ENCODE measurements around the gene TBKBP1.

DNA sequence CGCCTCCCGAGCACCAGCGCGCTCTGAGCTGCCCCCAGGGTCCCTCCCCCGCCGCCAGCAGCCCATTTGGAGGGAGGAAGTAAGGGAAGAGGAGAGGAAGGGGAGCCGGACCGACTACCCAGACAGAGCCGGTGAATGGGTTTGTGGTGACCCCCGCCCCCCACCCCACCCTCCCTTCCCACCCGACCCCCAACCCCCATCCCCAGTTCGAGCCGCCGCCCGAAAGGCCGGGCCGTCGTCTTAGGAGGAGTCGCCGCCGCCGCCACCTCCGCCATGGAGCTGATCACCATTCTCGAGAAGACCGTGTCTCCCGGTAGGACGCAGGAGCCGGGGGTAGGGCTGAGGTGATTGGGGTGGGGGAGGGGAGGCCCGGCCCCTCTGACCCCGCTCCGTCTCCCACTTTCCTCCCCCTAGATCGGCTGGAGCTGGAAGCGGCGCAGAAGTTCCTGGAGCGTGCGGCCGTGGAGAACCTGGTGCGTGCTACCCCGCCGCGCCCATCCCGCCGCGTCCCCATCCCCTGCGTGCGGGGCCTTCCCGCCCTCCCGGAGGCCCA, 43.9 kb upstream of the TBKBP1 start:
- TF ChIP-seq, protein P1, sequence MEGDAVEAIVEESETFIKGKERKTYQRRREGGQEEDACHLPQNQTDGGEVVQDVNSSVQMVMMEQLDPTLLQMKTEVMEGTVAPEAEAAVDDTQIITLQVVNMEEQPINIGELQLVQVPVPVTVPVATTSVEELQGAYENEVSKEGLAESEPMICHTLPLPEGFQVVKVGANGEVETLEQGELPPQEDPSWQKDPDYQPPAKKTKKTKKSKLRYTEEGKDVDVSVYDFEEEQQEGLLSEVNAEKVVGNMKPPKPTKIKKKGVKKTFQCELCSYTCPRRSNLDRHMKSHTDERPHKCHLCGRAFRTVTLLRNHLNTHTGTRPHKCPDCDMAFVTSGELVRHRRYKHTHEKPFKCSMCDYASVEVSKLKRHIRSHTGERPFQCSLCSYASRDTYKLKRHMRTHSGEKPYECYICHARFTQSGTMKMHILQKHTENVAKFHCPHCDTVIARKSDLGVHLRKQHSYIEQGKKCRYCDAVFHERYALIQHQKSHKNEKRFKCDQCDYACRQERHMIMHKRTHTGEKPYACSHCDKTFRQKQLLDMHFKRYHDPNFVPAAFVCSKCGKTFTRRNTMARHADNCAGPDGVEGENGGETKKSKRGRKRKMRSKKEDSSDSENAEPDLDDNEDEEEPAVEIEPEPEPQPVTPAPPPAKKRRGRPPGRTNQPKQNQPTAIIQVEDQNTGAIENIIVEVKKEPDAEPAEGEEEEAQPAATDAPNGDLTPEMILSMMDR (IDR thresholded peaks at IDR 0.05), result no peak
- no peak for TF ChIP-seq EP300 (IDR thresholded peaks at IDR 0.05)

Measured in tibial nerve (tissue), 4 donors.